HepG2 (cell line): Measurements from ENCODE around the gene MIEF1. TPM values are rescaled to one million over a fixed set of nuclear protein-coding genes. Genes with fewer than 3 reads are reported as not detected.

Experiments used
- CBX5 ChIP-seq: sonication (generic); formaldehyde crosslinking; IDR thresholded peaks from 2 replicates; pipeline ENCODE4 v1.4.0; 2020; ENCODE audit warnings: missing genetic modification reagents, borderline replicate concordance
- FOXO4 ChIP-seq: sonication (generic); formaldehyde crosslinking; conservative IDR thresholded peaks from 2 replicates; pipeline ENCODE4 v1.8.1; 2023; ENCODE audit warnings: missing genetic modification reagents
- HIC2 ChIP-seq: sonication (generic); formaldehyde crosslinking; IDR thresholded peaks from 2 replicates; pipeline ENCODE4 v1.9.0; 2022; ENCODE audit warnings: low read depth, missing genetic modification reagents
- HIVEP1 ChIP-seq: sonication (generic); formaldehyde crosslinking; IDR thresholded peaks from 2 replicates; pipeline ENCODE4 v1.4.0; 2020; ENCODE audit warnings: mild to moderate bottlenecking, missing genetic modification reagents
- JARID2 ChIP-seq: sonication (generic); formaldehyde crosslinking; IDR thresholded peaks from 2 replicates; pipeline ENCODE4 v1.8.1; 2023; ENCODE audit warnings: missing genetic modification reagents, inconsistent platforms; ENCODE audit not compliant: insufficient replicate concordance
- NCOR1 ChIP-seq: fragments of 200-600 bp; sonication (generic); IDR thresholded peaks from 2 replicates; pipeline ENCODE4 v1.7.0; 2017; ENCODE audit warnings: antibody characterized with exemption, low read length, borderline replicate concordance
- SIN3B ChIP-seq: fragments of 150-350 bp; IDR thresholded peaks from 2 replicates; pipeline ENCODE4 v1.6.1; 2014; ENCODE audit warnings: low read length
- SIX4 ChIP-seq: sonication (generic); formaldehyde crosslinking; IDR thresholded peaks from 2 replicates; pipeline ENCODE4 v1.4.0; 2020; ENCODE audit warnings: missing genetic modification reagents
- TBX2 ChIP-seq: sonication (generic); formaldehyde crosslinking; IDR thresholded peaks from 2 replicates; pipeline ENCODE4 v1.5.0; 2020; ENCODE audit warnings: missing genetic modification reagents, mild to moderate bottlenecking, borderline replicate concordance
- TRAFD1 ChIP-seq: sonication (generic); formaldehyde crosslinking; IDR thresholded peaks from 2 replicates; pipeline ENCODE4 v1.5.1; 2020; ENCODE audit warnings: missing genetic modification reagents, mild to moderate bottlenecking, borderline replicate concordance
- ZBTB2 ChIP-seq: sonication (generic); formaldehyde crosslinking; IDR thresholded peaks from 2 replicates; pipeline ENCODE4 v1.8.0; 2022; ENCODE audit warnings: low read depth, missing genetic modification reagents
- ZKSCAN5 ChIP-seq: sonication (generic); formaldehyde crosslinking; IDR thresholded peaks from 2 replicates; pipeline ENCODE4 v1.5.1; 2020; ENCODE audit warnings: mild to moderate bottlenecking, missing genetic modification reagents
- ZNF143 ChIP-seq: sonication (generic); formaldehyde crosslinking; IDR thresholded peaks from 2 replicates; pipeline ENCODE4 v1.4.0; 2020; ENCODE audit warnings: missing genetic modification reagents
- ZNF225 ChIP-seq: sonication (generic); formaldehyde crosslinking; IDR thresholded peaks from 2 replicates; pipeline ENCODE4 v1.4.0; 2020; ENCODE audit warnings: mild to moderate bottlenecking, missing genetic modification reagents
- ZNF263 ChIP-seq: sonication (generic); formaldehyde crosslinking; IDR thresholded peaks from 2 replicates; pipeline ENCODE4 v1.4.0; 2020; ENCODE audit warnings: missing genetic modification reagents
- ZNF556 ChIP-seq: sonication (generic); formaldehyde crosslinking; IDR thresholded peaks from 2 replicates; pipeline ENCODE4 v1.4.0; 2020; ENCODE audit warnings: mild to moderate bottlenecking, missing genetic modification reagents, borderline replicate concordance
- ZNF567 ChIP-seq: sonication (generic); formaldehyde crosslinking; IDR thresholded peaks from 2 replicates; pipeline ENCODE4 v1.8.1; 2023; ENCODE audit warnings: mild to moderate bottlenecking, missing genetic modification reagents, borderline replicate concordance
- ZNF790 ChIP-seq: sonication (generic); formaldehyde crosslinking; IDR thresholded peaks from 2 replicates; pipeline ENCODE4 v1.8.0; 2022; ENCODE audit warnings: missing genetic modification reagents, mild to moderate bottlenecking, borderline replicate concordance
- polyA plus RNA-seq, 8 experiments: library from polyadenylated mRNA; depleted of rRNA in 3 of 8; stranded (reverse) in 7 of 8; unstranded in 1 of 8; fragments of >200 nt; fragmentation: Illumina TruSeq in 4 of 8; extraction: Trizol in 4 of 8; gene quantifications; 2 replicates each; pipeline versions ENCODE4 v1.2.1 to v1.2.3, GENCODE V29; 2011 to 2016; ENCODE audit warnings: low read depth in 4 of 8, missing spikeins in 1 of 8, mixed read lengths in 1 of 8; ENCODE audit not compliant: insufficient read depth in 1 of 8
- total RNA-seq, 5 experiments: library from RNA; depleted of rRNA; stranded (reverse); fragments of >200 nt; fragmentation: Illumina TruSeq; extraction: Trizol; gene quantifications; 2 replicates each; pipeline ENCODE4 v1.2.3, GENCODE V29; 2016; ENCODE audit warnings: low read depth in 1 of 5

MIEF1 gene
- total and polyA plus RNA-seq, 2 of the 13 experiments (the other 11 are each of a cell fraction or from before 2014, with no cell fraction given) = 21.7 to 34.8 TPM

GRCh38 chr22:39520226-39521105 is 18.4 kb downstream of the MIEF1 start, which contains the start of gene ATF4 (continued):
- TF ChIP-seq ZBTB2 = peak; percentile 49; the same call in 1 of the 2 replicates
- TF ChIP-seq FOXO4 (CRISPR knock-in tag) = no peak
- TF ChIP-seq TBX2 = peak; percentile 63
- peak; percentile 16; the same call in 1 of the 2 replicates for TF ChIP-seq HIVEP1 (CRISPR knock-in tag)
- no peak for TF ChIP-seq ZKSCAN5 (CRISPR knock-in tag)
- peak; percentile 19; the same call in 1 of the 2 replicates for TF ChIP-seq NCOR1
- peak; percentile 96 for TF ChIP-seq ZNF567
- peak; percentile 77 for TF ChIP-seq HIC2
- TF ChIP-seq ZNF225 = peak; percentile 93
- TF ChIP-seq ZNF143 (CRISPR knock-in tag) = peak; percentile 48
- no peak for TF ChIP-seq ZNF556 (CRISPR knock-in tag)
- TF ChIP-seq TRAFD1 (CRISPR knock-in tag) = 0 out of 2 replicates have a peak, but pooled peaks have one; percentile 52
- peak; percentile 77; the same call in 1 of the 2 replicates for TF ChIP-seq CBX5
- TF ChIP-seq ZNF790 (CRISPR knock-in tag) = peak; percentile 78; the same call in 1 of the 2 replicates
- peak; percentile 22; the same call in 1 of the 2 replicates for TF ChIP-seq SIX4 (CRISPR knock-in tag)
- TF ChIP-seq SIN3B = peak; percentile 41; the same call in 1 of the 2 replicates
- no peak for TF ChIP-seq JARID2 (CRISPR knock-in tag)
- peak; percentile 44; the same call in 1 of the 2 replicates for TF ChIP-seq ZNF263 (CRISPR knock-in tag)
